OCI-LY7 (cell line): ENCODE data around the gene OTUD5. TPM values are rescaled to one million over a fixed set of nuclear protein-coding genes. Genes with fewer than 3 reads are reported as not detected.

Experiments used
- BruUV-seq: library from RNA; stranded (reverse); fragments of 400-500 nt; replicated peaks from 2 replicates; lab custom pipeline; 2021; lab: Mats Ljungman, UMichigan
- CTCF ChIA-PET: fragments of 300-600 bp; sonication (Branson Sonifier 250); formaldehyde crosslinking; loops from one replicate; lab custom pipeline; 2022; ENCODE audit warnings: antibody characterized with exemption; ENCODE audit not compliant: unreplicated experiment; lab: Charles Lee
- POLR2A ChIA-PET: fragments of 300-600 bp; sonication (Branson Sonifier 250); formaldehyde crosslinking; loops from one replicate; lab custom pipeline; 2022; ENCODE audit warnings: antibody characterized with exemption; lab: Charles Lee
- DNase-seq: peaks from one replicate; pipeline ENCODE4 v3.0.0-alpha.2; 2015; ENCODE audit warnings: low spot score
- H2AFZ ChIP-seq: fragments of 200-600 bp; sonication (generic), shearing (Covaris generic); 2 replicates; pipeline ENCODE4 v1.6.1; 2014; ENCODE audit warnings: mild to moderate bottlenecking, antibody characterized with exemption, low read length, moderate library complexity
- H3K27ac ChIP-seq: fragments of 200-600 bp; sonication (generic); 2 replicates; pipeline ENCODE4 v1.5.1; 2014; ENCODE audit warnings: mixed run types, low read depth, mild to moderate bottlenecking, moderate library complexity, low read length, inconsistent platforms; ENCODE audit not compliant: poor library complexity, severe bottlenecking
- H3K36me3 ChIP-seq: fragments of 200-600 bp; sonication (generic); 2 replicates; pipeline ENCODE4 v1.6.1; 2014; ENCODE audit warnings: mild to moderate bottlenecking, antibody characterized with exemption, low read length, moderate library complexity, mixed read lengths; ENCODE audit not compliant: insufficient read depth
- H3K4me1 ChIP-seq: fragments of 200-600 bp; sonication (generic); 2 replicates; pipeline ENCODE4 v1.5.1; 2014; ENCODE audit warnings: mild to moderate bottlenecking, low read length; ENCODE audit not compliant: insufficient read depth, poor library complexity, severe bottlenecking
- H3K4me2 ChIP-seq: fragments of 200-600 bp; sonication (generic); 2 replicates; pipeline ENCODE4 v1.6.1; 2014; ENCODE audit warnings: mild to moderate bottlenecking, low read length
- H3K4me3 ChIP-seq: fragments of 200-600 bp; sonication (generic); 2 replicates; pipeline ENCODE4 v1.5.1; 2014; ENCODE audit warnings: mild to moderate bottlenecking, low read depth, low read length; ENCODE audit not compliant: poor library complexity, severe bottlenecking
- H3K79me2 ChIP-seq: fragments of 200-600 bp; sonication (generic); 2 replicates; pipeline ENCODE4 v1.6.1; 2016; ENCODE audit warnings: low read depth, mild to moderate bottlenecking, low read length, moderate library complexity, mixed read lengths; ENCODE audit not compliant: insufficient read depth
- H3K9me2 ChIP-seq: fragments of 200-600 bp; sonication (generic); 2 replicates; pipeline ENCODE4 v1.6.1; 2016; ENCODE audit warnings: mild to moderate bottlenecking, low read length, mixed read lengths; ENCODE audit not compliant: insufficient read depth
- H3K9me3 ChIP-seq: fragments of 200-600 bp; sonication (generic); 2 replicates; pipeline ENCODE4 v1.6.1; 2014; ENCODE audit warnings: mild to moderate bottlenecking, mixed run types, low read length, mixed read lengths
- H4K20me1 ChIP-seq: fragments of 200-600 bp; sonication (generic); 2 replicates; pipeline ENCODE4 v1.6.1; 2014; ENCODE audit warnings: mild to moderate bottlenecking, antibody characterized with exemption, low read length, moderate library complexity, mixed read lengths; ENCODE audit not compliant: insufficient read depth
- CTCF ChIP-seq: fragments of 200-600 bp; sonication (generic); conservative IDR thresholded peaks from 2 replicates; pipeline ENCODE4 v1.5.1; 2014; ENCODE audit warnings: mild to moderate bottlenecking, antibody characterized with exemption, low read length, moderate library complexity, mixed read lengths
- EZH2phosphoT487 ChIP-seq: fragments of 200-600 bp; sonication (generic); IDR thresholded peaks from 2 replicates; pipeline ENCODE4 v1.6.1; 2018; ENCODE audit warnings: low read depth, borderline replicate concordance, mild to moderate bottlenecking, mixed run types, antibody characterized with exemption, low read length, moderate library complexity, mixed read lengths
- intact Hi-C: fragments of 100-400 bp; cut with micrococcal nuclease; formaldehyde crosslinking; loops from one replicate; pipeline ENCODE4 v1.10.0; 2022; ENCODE audit not compliant: unreplicated experiment
- total RNA-seq, 2 experiments: library from RNA; depleted of rRNA in 1 of 2; stranded (reverse); fragments of >200 nt in 1 of 2; shearing (Covaris generic) in 1 of 2; gene quantifications; 2 replicates each; pipeline ENCODE4 v1.2.3, GENCODE V29; 2014 to 2022

Gene OTUD5
- total RNA-seq, 2 experiments from 2014 or later, result 38.5 to 55.7 TPM

- BruUV-seq, result no TSS peak
- no peaks in the 10 kb centered on the region for H4K20me1 ChIP-seq
- intact Hi-C loops, result no loop called here
Observed at GRCh38 chrX:48972220-48973164, 15.1 kb upstream of the OTUD5 start.

DNA sequence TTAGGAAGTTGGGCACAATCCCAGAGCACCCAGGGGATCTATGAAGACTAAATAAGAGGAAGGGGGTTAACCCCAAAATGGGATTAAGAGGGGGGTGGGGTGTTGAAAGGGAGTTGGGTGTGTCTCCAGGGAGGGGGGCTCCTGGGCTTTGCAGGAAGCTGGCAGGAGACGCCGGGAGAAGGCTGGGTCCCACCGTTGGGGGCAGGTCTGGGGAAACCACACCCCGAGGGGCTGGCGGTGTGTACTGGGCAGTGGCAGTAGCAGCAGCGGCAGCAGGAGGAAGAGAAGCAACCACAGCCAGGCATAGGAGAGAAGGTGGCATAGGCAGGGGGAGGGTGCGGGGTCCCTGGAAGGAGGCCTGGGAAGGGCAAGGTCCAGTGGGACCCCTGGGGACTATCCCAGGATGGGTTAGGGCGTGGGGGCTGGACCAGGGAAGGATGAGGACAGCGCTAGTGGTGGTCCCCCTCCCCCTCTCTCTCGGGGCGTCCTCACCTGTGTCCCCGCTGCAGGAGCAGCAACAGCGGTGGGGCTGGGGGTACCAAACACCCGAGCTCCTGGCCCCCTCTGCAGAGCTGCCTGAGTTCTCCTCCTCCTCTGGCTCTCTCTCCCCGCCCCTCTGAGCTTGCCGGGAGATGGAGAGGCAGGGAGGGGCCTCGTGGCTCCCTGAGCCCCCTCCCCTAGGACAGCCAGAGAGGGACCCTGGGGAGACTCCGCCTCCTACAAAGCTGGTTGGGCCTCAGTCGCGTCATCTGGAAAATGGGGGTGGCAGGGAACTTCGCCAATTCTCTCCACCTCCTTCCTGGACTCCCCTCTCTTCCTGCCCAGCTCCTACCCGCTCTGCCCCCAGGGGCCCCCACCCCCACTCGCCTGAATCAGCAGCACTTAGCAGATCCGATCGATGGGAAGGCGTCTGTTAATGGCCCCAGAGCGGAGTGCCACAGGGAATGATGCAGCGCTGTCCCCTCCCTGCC lies 14.1 kb upstream of the OTUD5 start, which contains the start of gene KCND1:
Gene KCND1 (minus strand): TSS at position 596 of the 971 bp plus-strand sequence. CDS start 1,573 bp downstream, outside the sequence.
- H2AFZ ChIP-seq, result no peak within 1 kb of the TSS
- H4K20me1 ChIP-seq, result no peaks in the 10 kb centered on the region
- peaks cover 20% of the 10 kb centered on the region for H3K36me3 ChIP-seq
- H3K9me3 ChIP-seq, result no peaks in the 10 kb centered on the region
- ChIA-PET POLR2A (no interaction called here), CTCF (no interaction called here)
- no peak within 1 kb of the TSS for H3K4me2 ChIP-seq
- no peak within 1 kb of the TSS for H3K27ac ChIP-seq
- BruUV-seq, result no TSS peak
- intact Hi-C loops, result no loop called here
- no peak within 1 kb of the TSS for H3K4me3 ChIP-seq
- H3K79me2 ChIP-seq, result no peaks in the 10 kb centered on the region
- H3K4me1 ChIP-seq, result no peaks in the 10 kb centered on the region
- TF ChIP-seq CTCF (no peak), EZH2phosphoT487 (no peak)
- DNase-seq, result no peak
- H3K9me2 ChIP-seq, result no peaks in the 10 kb centered on the region

More at GRCh38 chrX:48972220-48973164, 15.1 kb upstream of the OTUD5 start:
- no peak overlapping the region for H3K27ac ChIP-seq
- H3K4me3 ChIP-seq, result no peak overlapping the region
- no peaks in the 10 kb centered on the region for H3K9me3 ChIP-seq
- H3K4me2 ChIP-seq, result no peak overlapping the region
- ChIA-PET CTCF (no interaction called here), POLR2A (no interaction called here)
- no peaks in the 10 kb centered on the region for H3K4me1 ChIP-seq
- H2AFZ ChIP-seq, result no peak overlapping the region
- peaks cover 24% of the 10 kb centered on the region for H3K36me3 ChIP-seq
- TF ChIP-seq EZH2phosphoT487 (no peak), CTCF (0 out of 2 replicates have a peak, but pooled peaks have one; percentile 18)
- DNase-seq, result no peak
- no peaks in the 10 kb centered on the region for H3K79me2 ChIP-seq
- H3K9me2 ChIP-seq, result no peaks in the 10 kb centered on the region
